NCI-H1417 (cell line): ENCODE data around the gene FNIP2.
"Not testable (repeated sequence)": the region's sequence is repeated elsewhere in the genome, so short reads cannot be mapped to it uniquely, and the experiment has no call there.

Source experiments
- DNase-seq, 3 experiments: peaks; one replicate each; lab custom pipeline; 2025; lab: John Stamatoyannopoulos, UW

FNIP2 gene

DNA sequence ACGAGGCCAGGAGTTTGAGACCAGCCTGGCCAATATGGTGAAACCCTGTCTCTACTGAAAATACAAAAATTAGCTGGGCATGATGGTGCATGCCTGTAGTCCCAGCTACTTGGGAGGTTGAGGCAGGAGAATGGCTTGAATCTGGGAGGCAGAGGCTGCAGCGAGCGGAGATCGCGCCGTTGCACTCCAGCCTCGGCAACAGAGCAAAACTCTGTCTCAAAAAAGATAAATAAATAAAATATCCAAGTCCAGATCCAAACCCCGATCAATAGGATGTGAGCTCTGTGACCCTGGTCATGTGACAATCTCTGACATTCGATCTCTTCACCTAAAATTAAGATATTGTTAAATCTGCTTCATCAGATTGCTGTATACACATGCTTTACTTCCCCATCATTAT lies 187.5 kb downstream of the FNIP2 start:
- not testable (repeated sequence) for DNase-seq

DNA sequence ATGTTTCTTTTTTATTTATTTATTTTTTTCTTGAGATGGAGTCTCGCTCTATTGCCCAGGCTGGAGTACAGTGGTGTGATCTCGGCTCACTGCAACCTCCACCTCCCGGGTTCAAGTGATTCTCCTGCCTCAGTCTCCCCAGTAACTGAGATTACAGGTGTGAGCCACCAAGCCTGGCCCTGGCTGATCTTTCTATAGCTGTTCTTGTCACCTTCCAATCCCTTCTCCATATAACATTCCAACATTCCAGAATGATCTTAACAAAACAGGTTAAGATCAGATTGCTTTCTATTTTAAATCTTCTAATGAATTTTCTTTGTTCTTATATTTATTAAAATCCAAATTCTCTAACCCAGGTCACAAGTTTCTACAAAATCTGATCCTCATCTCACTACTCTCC lies 188.1 kb downstream of the FNIP2 start:
- not testable (repeated sequence) for DNase-seq
